Fibroblast of skin of right quadriceps (primary cell): ENCODE measurements around the gene ST6GALNAC1.
"Not testable (repeated sequence)": the region's sequence is repeated elsewhere in the genome, so short reads cannot be mapped to it uniquely, and the experiment has no call there.

Source experiments
- DNase-seq: peaks from one replicate; pipeline ENCODE4 v3.0.0-alpha.2; 2013

Gene ST6GALNAC1

DNA sequence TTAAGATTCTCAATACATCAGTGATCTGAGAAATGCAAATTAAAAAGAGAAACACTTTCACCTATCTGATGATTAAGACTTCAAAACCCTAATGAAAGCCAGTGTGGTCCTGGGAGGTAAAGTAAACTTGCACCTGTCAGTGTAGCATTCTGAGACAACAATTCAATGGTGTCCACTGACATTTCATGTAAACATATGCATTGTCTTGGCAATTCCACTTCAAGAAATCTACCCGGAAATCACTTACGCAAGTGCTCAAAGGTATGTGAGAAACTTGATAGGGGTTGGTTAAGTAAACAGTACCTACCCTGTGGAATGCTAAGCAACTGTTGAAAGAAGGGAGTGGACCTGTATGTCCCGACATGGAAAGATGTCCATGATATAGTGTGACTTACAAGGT lies 2.1 kb downstream of the ST6GALNAC1 start:
- no peak for DNase-seq

DNA sequence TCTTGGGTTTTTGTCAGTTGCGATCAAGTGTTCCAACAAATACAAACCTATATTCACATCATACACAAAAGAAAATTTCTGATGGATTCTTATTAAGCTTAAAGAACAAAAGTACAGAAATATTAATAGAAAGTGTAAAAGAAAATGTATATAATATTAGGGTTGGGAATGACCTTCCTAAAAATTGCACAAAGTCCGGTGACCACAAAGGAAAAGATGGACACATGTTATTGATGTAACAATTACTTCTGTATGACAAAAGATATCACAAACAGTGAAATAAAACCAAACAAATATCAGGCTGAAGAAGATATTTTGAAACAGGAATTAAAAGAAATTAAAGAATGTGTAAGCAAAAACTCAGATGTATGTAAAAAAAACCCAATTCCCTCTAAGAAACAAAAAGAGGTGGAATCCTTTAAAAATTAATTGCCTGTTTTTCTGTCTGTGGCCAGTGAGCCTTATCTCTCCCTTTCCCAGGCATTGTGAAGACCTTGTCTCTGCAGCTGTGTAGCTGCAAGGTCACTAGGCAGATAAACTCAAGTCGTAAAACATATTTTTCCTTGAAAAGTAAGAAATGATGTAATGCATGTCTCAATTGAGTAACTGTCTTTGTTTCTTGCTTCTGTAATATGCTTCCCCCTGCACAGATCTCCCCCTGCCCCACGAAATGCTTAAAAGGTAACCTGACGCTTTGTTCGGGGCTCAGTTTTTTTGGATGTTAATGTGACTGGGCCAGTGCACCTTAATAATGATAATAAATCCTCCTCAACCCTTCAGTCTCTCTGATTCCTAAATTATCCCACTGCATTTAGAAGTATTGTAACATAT lies 2.8 kb downstream of the ST6GALNAC1 start:
- no peak for DNase-seq

DNA sequence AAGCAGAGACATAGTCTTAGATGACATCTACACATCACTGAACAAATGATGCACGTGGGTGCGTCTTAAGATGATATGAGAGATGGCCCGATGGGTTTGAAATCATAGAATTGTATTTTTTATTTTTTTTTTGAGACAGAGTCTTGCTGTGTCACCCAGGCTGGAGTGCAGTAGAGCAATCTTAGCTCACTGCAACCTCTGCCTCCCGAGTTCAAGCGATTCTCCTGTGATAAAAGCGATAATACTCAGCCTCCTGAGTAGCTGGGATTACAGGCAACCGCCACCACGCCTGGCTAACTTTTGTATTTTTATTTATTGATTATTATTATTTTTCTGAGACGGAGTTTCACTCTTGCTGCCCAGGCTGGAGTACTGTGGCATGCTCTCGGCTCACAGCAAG lies 5.3 kb downstream of the ST6GALNAC1 start:
- DNase-seq: no peak

DNA sequence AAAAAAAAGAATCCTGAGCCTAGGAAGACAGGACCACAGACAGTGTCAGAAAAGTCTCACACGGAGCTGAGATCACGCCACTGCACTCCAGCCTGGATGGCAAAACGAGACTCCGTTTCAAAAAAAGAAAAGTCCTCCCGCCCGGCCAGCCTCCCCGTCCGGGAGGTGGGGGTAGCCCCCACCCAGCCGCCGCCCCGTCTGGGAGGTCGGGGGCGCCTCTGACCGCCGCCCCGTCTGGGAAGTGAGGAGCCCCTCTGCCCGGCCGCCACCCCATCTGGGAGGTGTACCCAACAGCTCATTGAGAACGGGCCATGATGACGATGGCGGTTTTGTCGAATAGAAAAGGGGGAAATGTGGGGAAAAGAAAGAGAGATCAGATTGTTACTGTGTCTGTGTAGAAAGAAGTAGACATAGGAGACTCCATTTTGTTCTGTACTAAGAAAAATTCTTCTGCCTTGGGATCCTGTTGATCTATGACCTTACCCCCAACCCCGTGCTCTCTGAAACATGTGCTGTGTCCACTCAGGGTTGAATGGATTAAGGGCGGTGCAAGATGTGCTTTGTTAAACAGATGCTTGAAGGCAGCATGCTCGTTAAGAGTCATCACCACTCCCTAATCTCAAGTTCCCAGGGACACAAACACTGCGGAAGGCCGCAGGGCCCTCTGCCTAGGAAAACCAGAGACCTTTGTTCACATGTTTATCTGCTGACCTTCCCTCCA lies 6.9 kb downstream of the ST6GALNAC1 start:
- not testable (repeated sequence) for DNase-seq

DNA sequence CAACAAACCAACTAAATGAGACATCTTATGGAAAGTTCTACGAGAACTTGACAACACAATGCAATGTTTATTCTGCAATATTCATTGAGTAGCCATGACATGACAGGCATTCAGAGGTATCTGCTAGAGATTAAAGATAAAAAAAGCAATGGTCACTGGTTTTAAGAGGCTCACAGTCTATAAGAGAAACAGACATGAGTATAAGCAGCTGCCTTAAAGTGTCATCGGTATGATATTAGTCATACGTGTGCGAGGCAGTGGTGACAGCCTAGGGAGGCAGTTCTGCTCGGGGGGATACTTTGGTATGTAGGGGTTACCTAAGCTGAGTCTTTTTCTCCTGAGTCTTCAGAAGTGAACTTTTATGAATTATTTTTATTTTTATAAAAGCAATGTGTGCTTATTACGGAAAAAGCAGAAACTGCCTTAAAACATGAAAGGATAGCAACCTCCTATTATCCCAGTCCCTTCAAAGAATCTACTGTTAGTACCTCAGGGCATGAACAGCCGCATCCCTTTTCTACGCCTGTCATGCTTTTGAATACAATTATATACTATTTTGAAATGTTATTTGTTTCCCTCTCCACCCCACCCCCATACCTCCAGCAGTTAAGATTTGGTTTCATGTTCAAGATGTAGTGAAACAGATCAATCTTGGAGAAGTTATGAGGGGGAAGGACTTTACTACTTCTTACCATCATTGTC lies 7.7 kb downstream of the ST6GALNAC1 start:
- peak; percentile 43 for DNase-seq

DNA sequence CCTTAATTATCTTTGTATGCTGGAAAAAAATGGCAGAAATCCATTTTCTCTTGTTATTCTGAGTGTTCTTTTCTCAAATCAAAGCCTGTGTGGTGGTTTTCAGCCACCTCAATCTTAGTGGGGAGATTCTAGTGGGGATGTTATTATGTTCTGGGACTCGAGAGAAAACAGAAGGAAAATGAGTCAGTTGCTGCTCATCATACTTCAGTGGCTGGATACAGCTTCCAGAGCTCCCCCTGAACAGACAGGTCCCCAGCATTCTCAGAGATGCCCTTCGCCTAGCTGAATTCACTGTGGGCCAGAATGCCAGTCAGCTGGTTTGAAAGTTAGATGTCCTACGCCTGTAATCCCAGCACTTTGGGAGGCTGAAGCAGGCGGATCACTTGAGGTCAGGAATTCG lies 8.5 kb downstream of the ST6GALNAC1 start:
- DNase-seq: no peak

DNA sequence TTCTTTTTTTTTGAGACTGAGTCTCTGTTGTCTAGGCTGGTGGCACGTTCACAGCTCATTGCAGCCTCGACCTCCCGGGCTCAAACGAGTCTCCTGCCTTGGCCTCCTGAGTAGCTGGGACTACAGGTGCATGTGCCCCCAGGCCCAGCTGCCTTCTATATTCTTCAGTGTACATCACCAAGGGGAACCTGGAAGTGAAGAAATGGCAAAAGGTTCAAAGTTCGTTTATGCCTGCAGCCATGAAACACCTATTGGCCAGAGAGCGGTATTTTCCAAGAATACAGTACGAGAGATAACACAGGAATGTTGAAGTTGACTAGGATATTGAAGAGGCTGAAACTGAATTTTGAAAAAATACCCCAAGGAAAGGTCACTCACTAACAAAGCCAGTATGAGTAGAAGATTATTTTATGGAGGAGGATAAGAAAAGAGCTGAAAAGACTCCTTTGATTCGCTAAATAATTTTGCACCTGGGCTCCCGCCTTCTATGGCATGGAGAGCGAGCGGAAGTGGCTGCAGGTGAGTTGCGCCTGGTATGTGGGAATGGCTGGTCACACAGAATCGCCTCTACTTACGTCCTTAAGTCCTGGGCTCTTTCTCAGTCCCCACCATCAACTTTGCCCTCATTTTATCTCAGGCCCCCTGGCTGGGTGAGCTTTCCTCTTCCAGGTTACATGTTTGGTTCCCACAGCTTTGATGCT lies 9.8 kb downstream of the ST6GALNAC1 start:
- no peak for DNase-seq

DNA sequence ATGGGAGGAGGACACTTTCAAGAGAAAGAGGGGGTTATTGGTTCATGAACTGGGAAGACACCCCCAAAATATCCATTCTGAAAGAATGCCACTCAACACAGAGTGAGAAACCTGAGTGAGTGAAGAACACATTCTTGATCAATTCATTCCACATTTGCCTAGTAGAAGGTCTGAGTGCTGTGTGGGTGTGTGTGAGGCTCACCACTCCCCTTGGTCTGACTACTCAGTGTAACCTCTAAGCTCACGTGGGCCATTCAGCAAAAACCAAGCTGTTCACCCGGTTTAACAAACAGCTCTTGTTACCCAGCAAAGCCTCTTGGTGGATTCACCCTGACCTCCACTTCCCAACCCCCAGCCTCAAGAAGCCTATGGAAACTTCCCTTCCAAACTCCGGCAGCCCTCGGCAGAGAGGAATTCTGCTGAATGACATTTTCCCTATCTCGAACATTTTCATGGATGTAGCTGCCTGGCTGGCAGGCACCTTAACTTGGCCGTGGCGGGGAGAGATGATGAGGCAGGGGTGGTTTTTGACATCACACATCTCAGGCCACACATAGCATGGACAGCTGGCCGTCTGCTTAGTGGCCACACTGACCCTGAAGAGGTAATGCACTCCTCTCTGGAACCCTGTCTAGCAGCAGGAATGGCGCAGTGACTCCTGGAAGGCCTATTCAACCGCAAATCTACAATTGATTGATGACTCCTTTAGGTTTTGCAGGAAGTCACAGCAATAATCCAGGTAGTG lies 11.6 kb downstream of the ST6GALNAC1 start:
- DNase-seq: no peak

DNA sequence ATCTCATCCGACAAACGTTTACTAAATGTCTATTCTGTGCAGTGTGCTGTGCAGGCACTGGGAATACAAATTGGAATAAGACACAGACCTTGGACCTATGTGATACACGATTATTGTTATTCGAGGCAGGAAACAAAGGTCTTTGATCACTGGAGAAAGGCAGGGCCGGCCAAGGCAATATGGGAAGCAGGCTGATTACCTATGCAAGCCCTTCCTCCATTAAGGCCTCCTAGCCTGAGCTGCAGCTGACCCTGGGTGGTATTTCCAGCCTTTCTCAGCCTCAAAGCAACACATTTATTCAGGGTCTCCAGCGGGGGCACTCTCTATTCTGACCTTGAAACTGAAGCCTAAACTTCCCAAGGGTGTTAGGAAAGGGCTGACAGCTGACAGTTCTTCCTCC lies 13.4 kb downstream of the ST6GALNAC1 start:
- no peak for DNase-seq

DNA sequence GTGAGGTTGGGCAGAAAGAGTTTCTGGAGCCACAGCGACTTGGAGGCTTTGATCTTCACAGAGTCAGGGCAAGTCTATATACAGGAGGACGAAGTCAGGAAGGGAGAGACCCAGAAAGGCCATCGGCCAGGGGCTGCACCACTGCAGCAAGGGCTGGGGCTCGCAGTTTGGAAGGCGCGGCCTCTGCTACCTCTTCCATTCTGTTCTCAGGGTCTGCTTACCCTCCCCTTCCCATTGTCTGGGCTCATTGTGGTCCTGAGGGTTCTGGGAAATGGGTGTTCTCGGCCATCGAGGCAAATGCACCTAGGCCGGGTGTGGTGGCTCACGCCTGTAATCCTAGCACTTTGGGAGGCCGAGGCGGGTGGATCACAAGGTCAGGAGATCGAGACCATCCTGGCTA lies 16.0 kb downstream of the ST6GALNAC1 start:
- no peak for DNase-seq

DNA sequence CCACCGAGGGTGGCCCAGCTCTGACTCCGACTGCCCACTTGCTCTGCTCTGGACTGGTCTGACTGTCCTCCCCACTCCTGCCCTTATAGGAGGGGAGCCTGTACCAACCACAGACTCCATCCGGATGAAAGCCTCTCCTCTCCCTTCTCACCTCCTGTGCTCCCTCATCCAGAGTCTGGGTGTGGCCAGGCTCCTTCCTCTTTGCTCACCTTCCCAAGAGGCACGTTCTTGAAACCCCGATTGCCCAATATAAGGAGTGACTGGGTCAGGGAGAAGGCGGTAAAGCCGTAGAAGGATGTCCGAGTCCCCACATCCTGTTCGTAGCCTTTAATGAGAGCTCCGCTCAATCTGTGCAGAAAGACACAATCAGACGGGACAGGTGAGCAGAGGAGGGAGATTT lies 17.1 kb downstream of the ST6GALNAC1 start:
- no peak for DNase-seq

DNA sequence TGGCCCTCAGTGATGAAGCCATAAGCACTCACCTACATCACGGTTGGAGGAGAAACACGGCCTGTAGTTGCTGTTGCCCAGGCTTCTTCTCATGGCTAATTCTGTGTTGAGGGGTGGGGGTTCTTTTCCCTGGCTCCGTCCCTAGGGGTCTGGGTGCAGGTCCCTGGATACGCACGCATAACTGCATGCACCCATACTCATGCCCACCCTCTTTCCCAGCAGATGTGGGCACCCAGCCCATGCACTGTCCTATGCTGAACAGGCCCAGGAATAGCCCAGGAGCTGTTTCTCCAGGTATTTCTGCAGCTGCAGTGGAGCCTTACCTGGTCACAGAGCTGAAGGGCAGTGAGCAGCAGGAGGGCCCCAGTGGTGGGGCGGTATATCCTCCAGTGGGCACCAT lies 18.1 kb downstream of the ST6GALNAC1 start:
- no peak for DNase-seq

DNA sequence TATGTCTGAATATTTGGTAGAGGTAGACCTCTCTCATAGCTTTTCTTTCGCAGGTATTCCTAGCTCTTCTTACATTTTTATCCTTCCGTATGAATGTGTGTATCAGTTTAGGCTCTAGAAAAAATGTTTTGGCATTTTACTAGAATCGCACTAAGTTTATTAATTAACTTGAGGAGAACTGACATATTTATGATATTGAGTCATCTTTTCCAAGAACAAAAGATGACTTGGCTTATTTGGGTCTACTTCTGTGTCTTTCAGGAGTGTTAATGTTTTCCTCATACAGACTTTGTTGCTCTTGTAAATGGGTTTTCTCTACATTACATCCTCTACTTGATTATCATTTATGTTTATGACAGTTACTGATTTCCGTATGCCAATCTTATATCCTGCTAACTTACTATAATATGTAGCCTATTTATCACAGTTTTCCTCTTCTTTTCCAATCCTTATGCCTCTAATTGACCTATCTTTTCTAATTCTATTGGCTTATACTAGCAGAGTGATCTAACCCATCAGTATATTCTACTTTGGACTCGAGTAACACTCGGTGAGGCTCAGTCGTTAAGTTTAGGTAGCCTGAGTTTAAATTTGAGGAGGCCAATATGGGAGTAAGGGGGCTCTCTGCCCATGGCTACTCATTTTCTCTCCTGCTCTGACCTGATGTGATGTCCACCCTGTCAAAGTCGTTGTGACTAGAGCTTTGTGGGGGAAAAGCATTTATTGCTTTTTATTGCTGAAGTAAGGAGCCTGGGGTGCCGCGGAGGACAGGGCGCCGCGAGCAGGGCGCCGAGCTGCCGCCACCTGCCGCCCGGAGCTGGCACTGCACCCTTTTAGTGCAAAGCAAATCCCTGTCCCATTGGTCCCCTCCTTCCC lies 20.0 kb downstream of the ST6GALNAC1 start:
- peak; percentile 66 for DNase-seq

DNA sequence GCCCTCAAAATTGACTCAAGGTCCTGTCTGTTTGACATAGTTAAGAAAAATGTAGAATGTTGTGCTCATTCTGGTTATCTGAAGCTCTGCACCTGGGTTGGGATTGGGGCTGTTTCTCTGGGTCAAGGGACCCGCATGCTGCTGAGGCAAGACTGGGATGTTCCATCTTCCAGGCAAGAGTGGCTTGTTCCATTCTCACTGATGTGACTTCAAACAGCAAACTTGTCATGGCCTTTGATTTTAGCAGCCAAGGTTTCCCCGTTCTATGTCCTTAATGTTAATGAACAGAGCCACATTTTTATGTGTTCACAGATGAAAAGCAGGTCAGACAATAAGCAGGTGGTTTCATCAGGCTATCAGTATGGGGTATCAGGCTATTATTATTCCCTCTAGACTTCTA lies 25.7 kb downstream of the ST6GALNAC1 start:
- DNase-seq: no peak

DNA sequence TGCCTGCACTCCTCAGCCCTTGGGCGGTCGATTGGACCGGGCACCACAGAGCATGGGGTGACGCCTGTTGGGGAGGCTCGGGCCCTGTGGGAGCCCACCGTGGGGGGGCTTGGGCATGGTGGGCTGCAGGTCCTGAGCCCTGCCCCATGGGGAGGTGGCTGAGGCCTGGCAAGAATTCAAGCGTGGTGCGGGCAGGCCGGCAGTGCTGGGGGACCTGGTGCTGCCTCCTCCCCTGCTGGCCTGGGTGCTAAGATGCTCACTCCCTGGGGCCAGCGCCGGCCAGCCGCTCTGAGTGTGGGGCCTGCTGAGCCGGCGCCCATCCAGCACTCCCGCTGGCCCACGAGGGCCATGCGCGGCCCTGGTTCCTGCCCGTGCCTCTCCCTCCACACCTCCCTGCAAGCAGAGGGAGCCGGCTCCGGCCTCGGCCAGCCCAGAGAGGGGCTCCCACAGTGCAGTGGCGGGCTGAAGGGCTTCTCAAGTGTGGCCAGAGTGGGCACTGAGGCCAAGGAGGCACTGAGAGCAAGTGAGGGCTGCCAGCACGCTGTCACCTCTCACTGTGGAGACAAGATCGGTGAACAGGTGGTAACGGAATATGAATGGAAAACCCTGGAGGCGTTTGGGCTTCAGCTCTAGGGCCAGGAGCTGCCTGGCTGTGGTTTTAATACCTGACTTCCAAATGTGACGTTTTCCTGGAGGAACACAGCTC lies 28.5 kb downstream of the ST6GALNAC1 start:
- DNase-seq: no peak

DNA sequence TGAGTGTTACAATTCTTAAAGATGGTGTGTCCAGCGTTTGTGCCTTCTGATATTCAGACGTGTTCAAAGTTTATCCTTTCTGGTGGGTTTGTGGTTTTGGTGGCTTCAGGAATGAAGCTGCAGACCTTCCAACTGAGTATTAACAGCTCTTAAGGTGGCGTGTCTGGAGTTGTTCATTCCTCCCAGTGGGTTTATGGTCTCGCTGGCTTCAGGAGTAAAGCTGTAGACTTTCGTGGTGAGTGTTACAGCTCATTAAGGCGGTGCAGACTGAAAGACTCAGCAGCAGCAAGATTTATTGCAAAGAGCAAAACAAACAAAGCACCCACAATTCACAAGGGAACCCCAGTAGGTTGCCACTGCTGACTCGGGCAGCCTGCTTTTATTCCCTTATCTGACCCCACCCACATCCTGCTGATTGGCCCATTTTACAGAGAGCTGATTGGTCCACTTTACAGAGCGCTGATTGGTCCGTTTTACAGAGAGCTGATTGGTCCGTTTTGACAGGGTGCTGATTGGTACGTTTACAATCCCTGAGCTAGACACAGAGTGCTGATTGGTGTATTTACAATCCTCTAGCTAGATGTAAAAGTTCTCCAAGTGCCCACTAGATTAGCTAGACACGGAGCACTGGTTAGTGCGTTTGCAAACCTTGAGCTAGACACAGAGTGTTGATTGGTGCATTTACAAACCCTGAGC lies 29.3 kb downstream of the ST6GALNAC1 start:
- DNase-seq: peak; percentile 49

DNA sequence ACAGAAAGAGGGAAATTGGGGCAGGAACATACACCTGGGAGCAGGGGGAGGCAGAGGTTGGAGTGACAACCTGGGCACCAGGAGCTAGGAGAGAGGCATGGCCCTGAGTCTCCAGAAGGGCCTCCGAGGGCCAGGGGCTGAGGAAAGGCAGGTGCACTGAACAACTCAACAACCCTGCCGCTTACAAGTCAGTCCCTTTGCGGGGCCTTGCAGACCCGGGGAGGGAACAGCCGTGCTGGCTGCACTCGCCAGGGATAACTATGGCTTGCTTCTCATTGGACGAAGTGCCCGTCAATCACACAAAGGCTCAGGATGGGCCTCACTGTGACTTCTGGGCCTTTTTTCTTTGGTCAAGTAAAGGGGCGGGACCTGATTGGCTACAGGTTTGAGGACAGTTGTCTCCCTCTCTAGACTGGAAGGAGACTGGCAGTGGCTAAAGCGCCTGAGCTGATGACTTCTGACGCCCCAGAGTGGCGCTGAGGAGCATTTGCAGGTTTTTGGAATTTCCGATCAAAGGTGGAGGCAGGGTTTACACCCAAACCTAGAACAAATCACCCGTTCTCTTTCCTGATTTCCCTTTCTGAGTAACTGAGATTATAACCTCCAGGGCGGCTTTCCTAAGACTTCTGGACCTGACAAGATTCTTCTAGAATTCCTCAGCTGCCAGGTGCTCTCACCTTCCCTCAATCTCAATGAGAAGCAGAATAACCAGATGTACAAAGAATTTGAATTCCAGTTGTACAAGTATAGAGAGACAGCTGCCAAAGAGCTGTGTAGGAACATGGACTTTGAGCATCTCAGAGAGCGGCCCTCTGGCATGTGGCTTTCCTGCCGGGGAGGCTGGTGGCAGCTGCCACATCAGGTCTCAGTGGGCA lies 30.3 kb downstream of the ST6GALNAC1 start:
- no peak for DNase-seq

DNA sequence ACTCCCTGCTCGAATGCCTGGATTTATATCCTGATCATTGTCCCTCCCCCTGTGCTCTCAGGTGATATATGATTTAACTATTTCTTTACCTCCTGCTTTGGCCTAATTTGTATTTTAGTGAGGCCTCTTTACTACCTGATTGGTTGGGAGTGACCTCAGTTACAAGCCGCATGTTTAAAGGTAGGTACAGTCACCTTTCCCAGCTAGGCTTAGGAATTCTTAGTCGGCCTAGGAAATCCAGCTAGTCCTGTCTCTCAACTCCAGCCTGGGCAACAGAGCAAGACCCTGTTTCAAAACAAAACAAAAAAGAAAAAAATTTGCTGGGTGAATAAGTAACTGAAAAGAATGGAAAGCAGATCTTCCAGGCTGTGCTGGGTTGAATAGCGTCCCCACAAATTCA lies 31.1 kb downstream of the ST6GALNAC1 start:
- DNase-seq: no peak

DNA sequence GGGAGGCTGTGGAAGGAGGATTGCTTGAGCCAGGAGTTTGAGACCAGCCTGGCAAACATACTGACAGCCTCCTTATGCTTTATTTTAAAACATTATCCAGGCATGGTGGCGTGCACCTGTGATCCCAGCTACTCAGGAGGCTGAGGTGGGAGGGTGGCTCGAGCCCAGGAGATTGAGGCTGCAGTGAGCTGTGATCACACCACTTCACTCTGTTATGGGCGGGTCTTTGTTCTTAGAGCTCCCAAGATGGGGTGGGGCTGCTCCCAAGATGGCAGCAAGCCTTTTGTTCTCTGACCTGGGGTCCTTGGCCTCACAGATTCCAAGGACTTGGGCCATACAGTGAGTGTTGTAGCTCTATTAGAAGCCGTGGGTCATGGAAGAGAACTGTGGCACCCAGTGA lies 31.8 kb downstream of the ST6GALNAC1 start:
- DNase-seq: no peak
